A549 (cell line): ENCODE measurements around the gene RFT1. TPM values are rescaled to one million over a fixed set of nuclear protein-coding genes. Genes with fewer than 3 reads are reported as not detected.

Source experiments
- ATAC-seq, 2 experiments: fragments of 200-7000 bp in 1 of 2; fragments of >200 bp in 1 of 2; cut with Nextera tagmentation in 1 of 2; cut with Tn5 transposase in 1 of 2; 3 replicates each; pipeline versions ENCODE4 v1.8.0 to v1.9.1; 2018 to 2020; ENCODE audit warnings: mild to moderate bottlenecking in 1 of 2, moderate library complexity in 1 of 2
- CTCF ChIA-PET: fragments of 300-600 bp; sonication (Branson Sonifier 250); formaldehyde crosslinking; extraction: SDS; loops from one replicate; lab custom pipeline; 2021; ENCODE audit warnings: antibody characterized with exemption, inconsistent platforms; lab: Yijun Ruan, JAX
- POLR2A ChIA-PET: fragments of 350-600 bp; formaldehyde crosslinking; extraction: SDS; loops from one replicate; lab custom pipeline; 2021; ENCODE audit warnings: antibody characterized with exemption, inconsistent platforms; lab: Yijun Ruan, JAX
- DNase-seq, 2 experiments: peaks; one replicate each; pipeline versions ENCODE4 v3.0.0 to v3.0.0-alpha.2; 2011 to 2016; ENCODE audit warnings: low read depth in 1 of 2, low spot score in 1 of 2
- FAIRE-seq: peaks from 2 replicates; lab custom pipeline; 2011; peaks lifted over from hg19 to GRCh38; lab: Jason Lieb, UNC
- H3K27ac ChIP-seq, 2 experiments: fragments of >200 bp; sonication (Bioruptor Twin); formaldehyde crosslinking; 3 replicates each; pipeline ENCODE4 v1.5.1; 2016 to 2017
- H3K4me1 ChIP-seq: fragments of >200 bp; sonication (Bioruptor Twin); formaldehyde crosslinking; 3 replicates; pipeline ENCODE4 v1.6.1; 2016
- H3K4me2 ChIP-seq: fragments of >200 bp; sonication (Bioruptor Twin); formaldehyde crosslinking; 3 replicates; pipeline ENCODE4 v1.6.1; 2016
- H3K4me3 ChIP-seq: fragments of >200 bp; sonication (Bioruptor Twin); formaldehyde crosslinking; 3 replicates; pipeline ENCODE4 v1.5.1; 2016
- H3K9me3 ChIP-seq: fragments of >200 bp; sonication (Bioruptor Twin); formaldehyde crosslinking; 3 replicates; pipeline ENCODE4 v1.6.1; 2016
- BCL3 ChIP-seq: fragments of >200 bp; sonication (Bioruptor Twin); formaldehyde crosslinking; IDR thresholded peaks from 3 replicates; pipeline ENCODE4 v1.6.1; 2016
- BHLHE40 ChIP-seq: IDR thresholded peaks from 2 replicates; pipeline ENCODE4 v1.6.1; 2012; ENCODE audit warnings: low read depth, low read length, inconsistent platforms
- CBX8 ChIP-seq: fragments of 200-600 bp; sonication (generic); IDR thresholded peaks from 2 replicates; pipeline ENCODE4 v1.6.1; 2016
- CEBPB ChIP-seq, 2 experiments: fragments of >200 bp in 1 of 2; sonication (Bioruptor Twin) in 1 of 2; formaldehyde crosslinking in 1 of 2; IDR thresholded peaks; 2 replicates each; pipeline ENCODE4 v1.6.1; 2012 to 2016
- CHD2 ChIP-seq: fragments of 150-350 bp; IDR thresholded peaks from 2 replicates; pipeline ENCODE4 v1.6.1; 2014; ENCODE audit warnings: low read length; ENCODE audit not compliant: partially characterized antibody
- CHD4 ChIP-seq: fragments of 200-600 bp; sonication (generic); IDR thresholded peaks from 2 replicates; pipeline ENCODE4 v1.6.1; 2016; ENCODE audit warnings: antibody characterized with exemption, mild to moderate bottlenecking, borderline replicate concordance
- CTCF ChIP-seq: fragments of >200 bp; sonication (Bioruptor Twin); formaldehyde crosslinking; IDR thresholded peaks from 3 replicates; pipeline ENCODE4 v1.5.1; 2016
- EHMT2 ChIP-seq: fragments of 200-600 bp; sonication (generic); IDR thresholded peaks from 2 replicates; pipeline ENCODE4 v1.6.1; 2016; ENCODE audit warnings: antibody characterized with exemption, low read depth, mild to moderate bottlenecking, moderate library complexity
- FOSL2 ChIP-seq, 2 experiments: fragments of 450-650 bp in 1 of 2; fragments of >200 bp in 1 of 2; sonication (Bioruptor Twin) in 1 of 2; formaldehyde crosslinking; IDR thresholded peaks; 2 replicates each; pipeline versions ENCODE4 v1.5.0 to v1.6.1; 2016 to 2020; ENCODE audit warnings: mild to moderate bottlenecking in 1 of 2, moderate library complexity in 1 of 2
- FOXS1 ChIP-seq: fragments of 250-450 bp; sonication (Bioruptor Pico); IDR thresholded peaks from 2 replicates; pipeline ENCODE4 v1.5.0; 2020; ENCODE audit warnings: mild to moderate bottlenecking, moderate library complexity
- HMGXB4 ChIP-seq: fragments of 250-450 bp; sonication (Bioruptor Pico); IDR thresholded peaks from 2 replicates; pipeline ENCODE4 v1.5.0; 2021; ENCODE audit warnings: mild to moderate bottlenecking, moderate library complexity, borderline replicate concordance
- HOXA7 ChIP-seq: fragments of 250-450 bp; sonication (Bioruptor Pico); IDR thresholded peaks from 2 replicates; pipeline ENCODE4 v1.5.0; 2020; ENCODE audit warnings: mild to moderate bottlenecking, moderate library complexity
- JUNB ChIP-seq: fragments of >200 bp; sonication (Bioruptor Twin); formaldehyde crosslinking; IDR thresholded peaks from 2 replicates; pipeline ENCODE4 v1.6.1; 2016
- KDM1A ChIP-seq: fragments of 200-600 bp; sonication (generic); IDR thresholded peaks from 2 replicates; pipeline ENCODE4 v1.6.1; 2016; ENCODE audit warnings: low read depth, mild to moderate bottlenecking
- KDM5A ChIP-seq: fragments of 200-600 bp; sonication (generic); IDR thresholded peaks from 2 replicates; pipeline ENCODE4 v1.6.1; 2016; ENCODE audit warnings: antibody characterized with exemption, mild to moderate bottlenecking
- NR3C1 ChIP-seq: fragments of >200 bp; sonication (Bioruptor Twin); formaldehyde crosslinking; IDR thresholded peaks from 3 replicates; pipeline ENCODE4 v1.6.1; 2017
- PHF8 ChIP-seq: fragments of 200-600 bp; sonication (generic); IDR thresholded peaks from 2 replicates; pipeline ENCODE4 v1.6.1; 2016; ENCODE audit warnings: low read depth, mild to moderate bottlenecking, antibody characterized with exemption, moderate library complexity, borderline replicate concordance
- POLR2A ChIP-seq: IDR thresholded peaks from 2 replicates; pipeline ENCODE4 v1.6.1; 2012; ENCODE audit warnings: mild to moderate bottlenecking, low read length
- POLR2AphosphoS2 ChIP-seq: conservative IDR thresholded peaks from 2 replicates; pipeline ENCODE4 v1.6.1; 2012; ENCODE audit warnings: low read length, improper control_type of control experiment, inconsistent platforms
- RAD21 ChIP-seq, 2 experiments: fragments of >200 bp in 1 of 2; sonication (Bioruptor Twin) in 1 of 2; formaldehyde crosslinking in 1 of 2; IDR thresholded peaks in 1 of 2; conservative IDR thresholded peaks in 1 of 2; 2 replicates in 1 of 2; 3 replicates in 1 of 2; pipeline ENCODE4 v1.6.1; 2012 to 2018; ENCODE audit warnings: inconsistent platforms in 1 of 2
- RARB ChIP-seq: fragments of 250-450 bp; sonication (Bioruptor Pico); IDR thresholded peaks from 2 replicates; pipeline ENCODE4 v1.8.0; 2021; ENCODE audit warnings: mild to moderate bottlenecking, moderate library complexity
- RNF2 ChIP-seq: fragments of 200-600 bp; sonication (generic); IDR thresholded peaks from 2 replicates; pipeline ENCODE4 v1.6.1; 2016; ENCODE audit warnings: low read depth, mild to moderate bottlenecking, antibody characterized with exemption, moderate library complexity, borderline replicate concordance
- SMC3 ChIP-seq: fragments of >200 bp; sonication (Bioruptor Twin); formaldehyde crosslinking; IDR thresholded peaks from 3 replicates; pipeline ENCODE4 v1.6.1; 2018; ENCODE audit warnings: inconsistent platforms
- SREBF2 ChIP-seq: fragments of 450-650 bp; IDR thresholded peaks from 2 replicates; pipeline ENCODE4 v1.6.1; 2014; ENCODE audit warnings: mild to moderate bottlenecking, moderate library complexity
- ZFP36 ChIP-seq: fragments of 450-650 bp; IDR thresholded peaks from 2 replicates; pipeline ENCODE4 v1.6.1; 2014; ENCODE audit warnings: borderline replicate concordance; ENCODE audit not compliant: partially characterized antibody
- ZSCAN20 ChIP-seq: fragments of 250-450 bp; sonication (Bioruptor Pico); IDR thresholded peaks from 2 replicates; pipeline ENCODE4 v1.8.0; 2022; ENCODE audit warnings: mild to moderate bottlenecking, moderate library complexity
- WGBS: methylation state at CpG from one replicate; pipeline ENCODE4 v1.1.6; 2017; ENCODE audit errors: missing lambda C conversion rate; 5-methylcytosine and 5-hydroxymethylcytosine counted together
- polyA plus RNA-seq, 4 experiments: library from polyadenylated mRNA; depleted of rRNA in 3 of 4; stranded (reverse); fragments of >200 nt; fragmentation: RNase III in 1 of 4; extraction: RNeasy Plus Mini Kit Qiagen cat#74134 plus additional on column Dnase treatment in 1 of 4; gene quantifications; 2 replicates in 3 of 4; 3 replicates in 1 of 4; pipeline ENCODE4 v1.2.3, GENCODE V29; 2011 to 2017

RFT1 gene
- polyA plus RNA-seq, 2 of the 4 experiments (the other 2 are of a cell fraction) = 15.6 to 33.6 TPM

GRCh38 chr3:53089511-53089910 is 40.7 kb downstream of the RFT1 start:
- ATAC-seq (no peak; a peak in 1 of 6 replicates), FAIRE-seq (no peak), DNase-seq (no peak)
- no peaks in the 10 kb centered on the region for H3K9me3 ChIP-seq
- ChIA-PET POLR2A (no interaction called here), CTCF (interaction anchor here (1.0 to 1.5 kb wide), 2 partner anchors 10 to 239 kb away, joined by 3 read pairs; no protein-coding TSS in a partner anchor)
- H3K27ac ChIP-seq = no peak overlapping the region
- H3K4me3 ChIP-seq = no peak overlapping the region
- TF ChIP-seq FOXS1 (CRISPR knock-in tag) = no peak
- 100% methylated on average over 3 of the region's 6 CpGs for WGBS
- no peaks in the 10 kb centered on the region for H3K4me1 ChIP-seq
- H3K4me2 ChIP-seq = no peak overlapping the region

- Histone ChIP-seq H3K4me3 (no peak overlapping the region), H3K4me1 (no peaks in the 10 kb centered on the region), H3K9me3 (no peaks in the 10 kb centered on the region), H3K27ac (no peak overlapping the region), H3K4me2 (no peak overlapping the region)
- POLR2A ChIA-PET = no interaction called here
- no peak for TF ChIP-seq CTCF
- TF ChIP-seq RNF2 = no peak
- WGBS = 88% methylated on average over 10 of the region's 10 CpGs
- FAIRE-seq (no peak), DNase-seq (no peak), ATAC-seq (no peak)
- CTCF ChIA-PET = no interaction called here
These were observed 44.8 kb downstream of the RFT1 start for GRCh38 chr3:53085476-53085875.

GRCh38 chr3:53084310-53085001 is 45.8 kb downstream of the RFT1 start:
- no peak for DNase-seq
- no peaks in the 10 kb centered on the region for H3K9me3 ChIP-seq
- no peak overlapping the region for H3K27ac ChIP-seq
- H3K4me3 ChIP-seq = no peak overlapping the region
- CTCF ChIA-PET = interaction anchor here (2.2 kb wide), 1 partner anchor 12 kb away, joined by 11 read pairs; no protein-coding TSS in a partner anchor
- POLR2A ChIA-PET = no interaction called here
- no peak for ATAC-seq
- 90% methylated on average over 12 of the region's 12 CpGs for WGBS
- FAIRE-seq = no peak
- no peak for TF ChIP-seq HOXA7 (CRISPR knock-in tag)
- no peak for TF ChIP-seq CHD2
- TF ChIP-seq EHMT2 = no peak
- no peak for TF ChIP-seq FOSL2 (IDR thresholded peaks at IDR 0.05)
- TF ChIP-seq FOSL2 (CRISPR knock-in tag; IDR thresholded peaks at IDR 0.05) = no peak
- TF ChIP-seq FOXS1 (CRISPR knock-in tag) = no peak
- no peak for TF ChIP-seq ZSCAN20 (CRISPR knock-in tag)
- no peak for TF ChIP-seq RARB
- TF ChIP-seq ZFP36 = no peak
- no peak for TF ChIP-seq POLR2A
- TF ChIP-seq CBX8 = no peak
- no peak for TF ChIP-seq CHD4
- TF ChIP-seq RAD21 (conservative IDR thresholded peaks at IDR 0.05 in 1 of 2, IDR thresholded peaks at IDR 0.05 in 1 of 2) = no peak
- TF ChIP-seq, all 56 proteins: peak for 0
- H3K4me1 ChIP-seq = no peaks in the 10 kb centered on the region
- H3K4me2 ChIP-seq = no peak overlapping the region

- no peak for ATAC-seq
- DNase-seq = no peak
- Histone ChIP-seq H3K4me3 (no peak overlapping the region), H3K9me3 (no peaks in the 10 kb centered on the region), H3K4me1 (no peaks in the 10 kb centered on the region), H3K4me2 (no peak overlapping the region), H3K27ac (no peak overlapping the region)
- TF ChIP-seq KDM1A (no peak), JUNB (no peak), SREBF2 (no peak), CEBPB (IDR thresholded peaks at IDR 0.05) (no peak), SMC3 (no peak), PHF8 (no peak), NR3C1 (no peak), CHD2 (no peak), FOXS1 (CRISPR knock-in tag) (no peak), KDM5A (no peak), HMGXB4 (CRISPR knock-in tag) (no peak), POLR2AphosphoS2 (no peak), BCL3 (no peak), RAD21 (conservative IDR thresholded peaks at IDR 0.05 in 1 of 2, IDR thresholded peaks at IDR 0.05 in 1 of 2) (no peak), BHLHE40 (no peak)
- CTCF ChIA-PET = interaction anchor here (0.6 to 2.2 kb wide), 3 partner anchors 12 to 57 kb away, joined by 3 to 11 read pairs (median 3); no protein-coding TSS in a partner anchor
- WGBS = 86% methylated on average over 3 of the region's 3 CpGs
- no peak for FAIRE-seq
- POLR2A ChIA-PET = no interaction called here
These were observed 46.3 kb downstream of the RFT1 start for GRCh38 chr3:53083949-53084309.
